HCT116 (cell line): ENCODE results near the gene TNIP3. TPM values are rescaled to one million over a fixed set of nuclear protein-coding genes. Genes with fewer than 3 reads are reported as not detected.

Experiments
- ATAC-seq: fragments of 200-7000 bp; cut with Tn5 transposase; 2 replicates; pipeline ENCODE4 v1.9.1; 2020; ENCODE audit warnings: mild to moderate bottlenecking, moderate library complexity
- BruUV-seq: library from RNA; stranded (reverse); fragments of 400-500 nt; replicated peaks from 2 replicates; lab custom pipeline; 2021; lab: Mats Ljungman, UMichigan
- CTCF ChIA-PET: fragments of 300-600 bp; sonication (Branson Sonifier 250); formaldehyde crosslinking; loops from one replicate; lab custom pipeline; 2021; ENCODE audit warnings: antibody characterized with exemption; lab: Charles Lee
- POLR2A ChIA-PET: fragments of 300-600, 350-600 bp; sonication (Branson Sonifier 250); formaldehyde crosslinking; loops from one replicate; lab custom pipeline; 2021; ENCODE audit warnings: antibody characterized with exemption; lab: Charles Lee
- RAD21 ChIA-PET, 2 experiments: fragments of 300-600 bp; sonication (Branson Sonifier 250); formaldehyde crosslinking; loops; one replicate each; lab custom pipeline; 2023; ENCODE audit warnings: low total read pairs in 2 of 2; ENCODE audit not compliant: uncharacterized antibody in 2 of 2, unreplicated experiment in 2 of 2, low non-redundant PET in 1 of 2; lab: Charles Lee
- DNase-seq: peaks from one replicate; pipeline ENCODE4 v3.0.0-alpha.2; 2010; ENCODE audit warnings: low read depth, low spot score
- H2AFZ ChIP-seq: fragments of 200-600 bp; shearing (Covaris generic), sonication (generic); 2 replicates; pipeline ENCODE4 v1.6.1; 2017; ENCODE audit warnings: low read depth, mixed run types, mixed read lengths, antibody characterized with exemption, low read length; ENCODE audit not compliant: poor library complexity, severe bottlenecking
- H3K27ac ChIP-seq: 2 replicates; pipeline ENCODE4 v1.5.1; 2012; ENCODE audit warnings: low read depth, low read length
- H3K27me3 ChIP-seq: fragments of 200-600 bp; sonication (generic); 2 replicates; pipeline ENCODE4 v1.6.1; 2016; ENCODE audit warnings: mixed run types, low read length, mixed read lengths; ENCODE audit not compliant: insufficient read depth
- H3K36me3 ChIP-seq, 2 experiments: fragments of 200-500 bp in 1 of 2; fragments of 200-600 bp in 1 of 2; sonication (Bioruptor generic) in 1 of 2; sonication (generic) in 1 of 2; 2 replicates each; pipeline versions ENCODE4 v1.5.1 to v1.6.1; 2014 to 2016; ENCODE audit warnings: low read length in 2 of 2, inconsistent platforms in 1 of 2, mixed read lengths in 1 of 2, mixed run types in 1 of 2; ENCODE audit not compliant: insufficient read depth in 2 of 2, control insufficient read depth in 1 of 2
- H3K4me1 ChIP-seq, 2 experiments: fragments of 200-600 bp in 1 of 2; sonication (generic) in 1 of 2; 2 replicates each; pipeline versions ENCODE4 v1.5.1 to v1.6.1; 2012 to 2017; ENCODE audit warnings: low read length in 2 of 2, inconsistent platforms in 1 of 2, mild to moderate bottlenecking in 1 of 2, mixed read lengths in 1 of 2, mixed run types in 1 of 2, moderate library complexity in 1 of 2; ENCODE audit not compliant: insufficient read depth in 2 of 2, control insufficient read depth in 1 of 2
- H3K4me2 ChIP-seq: fragments of 200-600 bp; sonication (generic); 2 replicates; pipeline ENCODE4 v1.6.1; 2017; ENCODE audit warnings: mixed run types, low read length, mixed read lengths
- H3K4me3 ChIP-seq, 2 experiments: fragments of 200-600 bp in 1 of 2; sonication (generic) in 1 of 2; replicated peaks in 1 of 2; 2 replicates each; pipeline ENCODE4 v1.5.1; 2011 to 2016; ENCODE audit warnings: low read length in 2 of 2, control low read depth in 1 of 2, low read depth in 1 of 2, mild to moderate bottlenecking in 1 of 2, mixed read lengths in 1 of 2, mixed run types in 1 of 2
- H3K79me2 ChIP-seq: fragments of 200-600 bp; sonication (generic); 2 replicates; pipeline ENCODE4 v1.6.1; 2017; ENCODE audit warnings: mild to moderate bottlenecking, mixed run types, low read length, moderate library complexity, mixed read lengths; ENCODE audit not compliant: insufficient read depth
- H3K9ac ChIP-seq: fragments of 200-600 bp; sonication (generic); 2 replicates; pipeline ENCODE4 v1.6.1; 2016; ENCODE audit warnings: low read length, mixed read lengths
- H3K9me2 ChIP-seq: fragments of 200-600 bp; sonication (generic), shearing (Covaris generic); 2 replicates; pipeline ENCODE4 v1.6.1; 2017; ENCODE audit warnings: mixed run types, mild to moderate bottlenecking, moderate library complexity; ENCODE audit not compliant: insufficient read depth
- H3K9me3 ChIP-seq, 2 experiments: fragments of 200-500 bp in 1 of 2; fragments of 200-600 bp in 1 of 2; sonication (Bioruptor generic) in 1 of 2; sonication (generic) in 1 of 2; 2 replicates each; pipeline ENCODE4 v1.6.1; 2014 to 2017; ENCODE audit warnings: low read length in 2 of 2, mixed read lengths in 2 of 2, inconsistent platforms in 1 of 2, low read depth in 1 of 2, mild to moderate bottlenecking in 1 of 2, mixed run types in 1 of 2, moderate library complexity in 1 of 2; ENCODE audit not compliant: control insufficient read depth in 1 of 2, insufficient read depth in 1 of 2
- H4K20me1 ChIP-seq: fragments of 200-600 bp; sonication (generic), shearing (Covaris generic); 2 replicates; pipeline ENCODE4 v1.6.1; 2017; ENCODE audit warnings: mixed run types, mild to moderate bottlenecking, moderate library complexity; ENCODE audit not compliant: insufficient read depth
- CEBPB ChIP-seq: IDR thresholded peaks from 2 replicates; pipeline ENCODE4 v1.6.1; 2012; ENCODE audit warnings: low read depth
- CTCF ChIP-seq, 3 experiments: fragments of 200-600 bp in 1 of 3; sonication (generic) in 1 of 3; IDR thresholded peaks in 2 of 3; conservative IDR thresholded peaks in 1 of 3; 2 replicates each; pipeline ENCODE4 v1.5.1; 2012 to 2017; ENCODE audit warnings: low read depth in 2 of 3, low read length in 2 of 3, antibody characterized with exemption in 1 of 3, borderline replicate concordance in 1 of 3, control low read depth in 1 of 3, mild to moderate bottlenecking in 1 of 3, mixed read lengths in 1 of 3, mixed run types in 1 of 3, moderate library complexity in 1 of 3; ENCODE audit not compliant: insufficient read depth in 1 of 3
- ELF1 ChIP-seq: IDR thresholded peaks from 2 replicates; pipeline ENCODE4 v1.6.1; 2012; ENCODE audit warnings: low read depth, borderline replicate concordance
- EZH2 ChIP-seq: fragments of 200-600 bp; sonication (generic); IDR thresholded peaks from 2 replicates; pipeline ENCODE4 v1.6.1; 2017; ENCODE audit warnings: antibody characterized with exemption, mixed run types
- JUND ChIP-seq: IDR thresholded peaks from 2 replicates; pipeline ENCODE4 v1.6.1; 2012
- MAX ChIP-seq: IDR thresholded peaks from 2 replicates; pipeline ENCODE4 v1.6.1; 2012
- POLR2A ChIP-seq: IDR thresholded peaks from 2 replicates; pipeline ENCODE4 v1.7.0; 2011; ENCODE audit warnings: borderline replicate concordance; ENCODE audit not compliant: insufficient read depth, insufficient read length; ENCODE audit errors: extremely low read depth
- POLR2AphosphoS5 ChIP-seq: IDR thresholded peaks from 2 replicates; pipeline ENCODE4 v1.6.1; 2011; ENCODE audit warnings: mild to moderate bottlenecking, low read depth, low read length, moderate library complexity
- SIN3A ChIP-seq: IDR thresholded peaks from 2 replicates; pipeline ENCODE4 v1.6.1; 2012; ENCODE audit warnings: low read depth
- SP1 ChIP-seq: IDR thresholded peaks from 2 replicates; pipeline ENCODE4 v1.6.1; 2012; ENCODE audit warnings: low read depth
- SRF ChIP-seq: IDR thresholded peaks from 2 replicates; pipeline ENCODE4 v1.6.1; 2012; ENCODE audit warnings: low read depth
- ZBTB33 ChIP-seq: IDR thresholded peaks from 2 replicates; pipeline ENCODE4 v1.6.1; 2011; ENCODE audit warnings: mild to moderate bottlenecking, low read length, moderate library complexity; ENCODE audit not compliant: insufficient replicate concordance; ENCODE audit errors: extremely low read depth
- ZFX ChIP-seq: fragments of 450-650 bp; IDR thresholded peaks from 2 replicates; pipeline ENCODE4 v1.6.1; 2017
- ZNF274 ChIP-seq: fragments of 200-500 bp; sonication (Bioruptor generic); IDR thresholded peaks from 2 replicates; pipeline ENCODE4 v1.6.1; 2014; ENCODE audit warnings: mild to moderate bottlenecking, low read depth, low read length, inconsistent platforms
- intact Hi-C: fragments of 100-400 bp; cut with micrococcal nuclease; formaldehyde crosslinking; loops from 2 replicates; pipeline ENCODE4 v1.10.0; 2022
- total RNA-seq: library from RNA; stranded (reverse); gene quantifications from one replicate; pipeline ENCODE4 v1.2.1, GENCODE V29; 2021; ENCODE audit not compliant: unreplicated experiment

TNIP3 gene
- total RNA-seq, 1 experiment from 2014 or later, result not detected

GRCh38 chr4:121200795-121201472 lies 36.8 kb upstream of the TNIP3 start:
- no peak for ATAC-seq
- Histone ChIP-seq H3K79me2 (no peaks in the 10 kb centered on the region), H3K9me3 (no peaks in the 10 kb centered on the region), H3K27ac (no peak overlapping the region), H3K4me2 (no peak overlapping the region)
- BruUV-seq, result no TSS peak
- DNase-seq, result no peak
- TF ChIP-seq POLR2AphosphoS5, result no peak
- no peak for TF ChIP-seq JUND
- TF ChIP-seq CTCF (IDR thresholded peaks at IDR 0.05 in 2 of 3, conservative IDR thresholded peaks at IDR 0.05 in 1 of 3; ENCODE audit: borderline replicate concordance in 1 of 3, insufficient read depth in 1 of 3, low read depth in 2 of 3, low read length in 2 of 3), result no peak
- no peak for TF ChIP-seq ZFX
- no peak for TF ChIP-seq POLR2A
- no peak for TF ChIP-seq CEBPB
- TF ChIP-seq ELF1, result no peak
- TF ChIP-seq SIN3A, result no peak
- no peak for TF ChIP-seq MAX
- TF ChIP-seq ZBTB33, result no peak
- no peak for TF ChIP-seq SP1
- no peak for TF ChIP-seq SRF
- no peak for TF ChIP-seq EZH2
- no peak for TF ChIP-seq ZNF274
- TF ChIP-seq, all 23 proteins: peak for 0
- Histone ChIP-seq H2AFZ (no peak overlapping the region), H3K27me3 (no peaks in the 10 kb centered on the region), H4K20me1 (no peaks in the 10 kb centered on the region), H3K4me3 (no peak overlapping the region), H3K36me3 (no peaks in the 10 kb centered on the region), H3K4me1 (no peaks in the 10 kb centered on the region), H3K9ac (no peak overlapping the region), H3K9me2 (no peaks in the 10 kb centered on the region; the same call in 1 of the 2 replicates)
- intact Hi-C loops, result no loop called here
- CTCF ChIA-PET, result interaction anchor here (1.5 kb wide), 1 partner anchor 9 kb away, joined by 6 read pairs; no protein-coding TSS in a partner anchor
- POLR2A ChIA-PET, result no interaction called here
- RAD21 ChIA-PET, result no interaction called here
